Heart left ventricle (tissue), 16 donors: ENCODE results near the gene PQBP1. TPM values are rescaled to one million over a fixed set of nuclear protein-coding genes. Genes with fewer than 3 reads are reported as not detected.
"Not testable (repeated sequence)": the region's sequence is repeated elsewhere in the genome, so short reads cannot be mapped to it uniquely, and the experiment has no call there.

Source experiments
- ATAC-seq, 4 donors: fragments of 200-7000 bp; cut with Tn5 transposase; one replicate each; pipeline ENCODE4 v1.9.1; 2020 to 2022; ENCODE audit warnings: moderate library complexity in 4 of 4, mild to moderate bottlenecking in 3 of 4, moderate number of reproducible peaks in 1 of 4
- DNase-seq, 5 donors: peaks; one replicate each; pipeline ENCODE4 v3.0.0-alpha.2; 2020
- H3K27ac ChIP-seq, 12 donors: fragments of 200-600 bp; sonication (generic) in 4 of 12; one replicate each; pipeline versions ENCODE4 v1.5.0 to v1.8.0; 2016 to 2022; ENCODE audit warnings: mild to moderate bottlenecking in 2 of 12
- H3K27me3 ChIP-seq, 9 donors: fragments of 200-600 bp; sonication (generic) in 2 of 9; one replicate each; pipeline versions ENCODE4 v1.5.1 to v1.8.0; 2016 to 2022; ENCODE audit warnings: mild to moderate bottlenecking in 3 of 9
- H3K36me3 ChIP-seq, 9 donors: fragments of 200-600 bp; sonication (generic) in 2 of 9; one replicate each; pipeline versions ENCODE4 v1.5.0 to v1.8.0; 2018 to 2022; ENCODE audit warnings: mild to moderate bottlenecking in 2 of 9
- H3K4me1 ChIP-seq, 12 donors: fragments of 200-600 bp; sonication (generic) in 4 of 12; one replicate each; pipeline versions ENCODE4 v1.5.0 to v1.8.0; 2016 to 2022; ENCODE audit warnings: mild to moderate bottlenecking in 3 of 12
- H3K4me3 ChIP-seq, 12 donors: fragments of 200-600 bp; sonication (generic) in 4 of 12; one replicate each; pipeline versions ENCODE4 v1.5.0 to v1.8.0; 2017 to 2022; ENCODE audit warnings: mild to moderate bottlenecking in 9 of 12, moderate library complexity in 4 of 12
- H3K9me3 ChIP-seq, 12 donors: fragments of 200-600 bp; sonication (generic) in 4 of 12; one replicate each; pipeline versions ENCODE4 v1.5.0 to v1.8.0; 2016 to 2022; ENCODE audit warnings: mild to moderate bottlenecking in 1 of 12
- POLR2A ChIP-seq, 2 donors: fragments of 450-650 bp; IDR thresholded peaks; one replicate each; pipeline ENCODE4 v1.6.1; 2017; ENCODE audit warnings: antibody characterized with exemption in 2 of 2, mild to moderate bottlenecking in 2 of 2, moderate library complexity in 2 of 2
- WGBS, 4 donors: extraction: QIAGEN DNeasy Blood & Tissue Kit in 2 of 4; methylation state at CpG; one replicate each; pipeline versions ENCODE4 v1.1.5 to v1.1.7; 2013 to 2018; 5-methylcytosine and 5-hydroxymethylcytosine counted together
- intact Hi-C, 10 donors: fragments of 100-400 bp; cut with DNase I; formaldehyde crosslinking; loops; one replicate each; pipeline versions ENCODE4 v1.11.1 to v1.14.2; 2022
- long read RNA-seq, 3 donors: library from polyadenylated mRNA; unstranded; transcript quantifications; one replicate each; pipeline ENCODE4 v2.0.0, GENCODE V29; 2020 to 2021
- polyA plus RNA-seq, 2 donors: library from polyadenylated mRNA; stranded (reverse); fragments of 200-250 nt; gene quantifications; one replicate each; pipeline ENCODE4 v1.2.3, GENCODE V29; 2013
- total RNA-seq, 9 donors: library from RNA; depleted of rRNA in 2 of 9; stranded (reverse); fragments of >200 nt in 2 of 9; fragmentation: NEBNext Ultra II Directional in 3 of 9; extraction: Animal tissue kit (Norgen Biotek cat#: 25700) in 3 of 9; gene quantifications; one replicate each; pipeline versions ENCODE4 v1.1.0 to v1.2.4, GENCODE V29; 2016 to 2023
- TF ChIP-seq, protein P1 (sequence below), 12 donors: fragments of 200-600 bp; sonication (generic) in 4 of 12; IDR thresholded peaks; one replicate each; pipeline versions ENCODE4 v1.5.0 to v1.8.0; 2018 to 2022; ENCODE audit warnings: antibody characterized with exemption in 12 of 12, mild to moderate bottlenecking in 5 of 12
- donor health status: ischemic (EF 13 %, LVEDD 7.1; RV severe dilation, severe dysfunction).
- donor health status: healthy with polysubstance abuse.
- donor health status: DM: no; HTN: yes; CAD: no.
- donor health status: DM: no; HTN: no; CAD: no.
- donor health status: ischemic (EF 25% LVEDD 6.9; RV normal size, moderate dysfunction).
- donor health status: ischemic (EF 25% LVEDD 5.7; RV mildly dilated, moderate dysfunction).
- donor health status: healthy.
- donor health status: DM: yes; HTN: yes; CAD: no.
- donor health status: ischemic (EF 35%, LVEDD 5.7; RV mildly dilated, moderate dysfunction).
- donor health status: nonischemic (EF 11% LVEDD 7.7; RV severe dilation, severe dysfunction).
- donor health status: DM: yes; HTN: yes; CAD: no.
- donor health status: PGD.
- donor health status: ischemic (EF 29% LVEDD 5.4; RV normal size, mild dysfunction).
- donor health status: nonischemic (EF 23%, LVEDD 6.1; RV moderate dilation, normal function).

PQBP1 gene, protein sequence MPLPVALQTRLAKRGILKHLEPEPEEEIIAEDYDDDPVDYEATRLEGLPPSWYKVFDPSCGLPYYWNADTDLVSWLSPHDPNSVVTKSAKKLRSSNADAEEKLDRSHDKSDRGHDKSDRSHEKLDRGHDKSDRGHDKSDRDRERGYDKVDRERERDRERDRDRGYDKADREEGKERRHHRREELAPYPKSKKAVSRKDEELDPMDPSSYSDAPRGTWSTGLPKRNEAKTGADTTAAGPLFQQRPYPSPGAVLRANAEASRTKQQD
- total RNA-seq (10 to 100 TPM; 45.3 to 67.0 (median 52.9) TPM), polyA plus RNA-seq (10 to 100 TPM; 88.0 to 99.0 TPM)
- long read RNA-seq, donor 1, transcript PQBP1-207 (7 exons, 1,020 nt), result minor isoform, 10 of 29 reads
- long read RNA-seq, donor 1, transcript PQBP1-216 (7 exons, 938 nt), result major isoform, 13 of 29 reads
- long read RNA-seq, donor 1, partial matches to known transcripts, result 3 of 29 reads
- long read RNA-seq, donor 1, other reads (novel, unspliced or antisense), result 1 of 29 reads
- long read RNA-seq, donor 2, transcript PQBP1-207 (7 exons, 1,020 nt), result major isoform, 34 of 65 reads
- long read RNA-seq, donor 2, transcript PQBP1-203 (7 exons, 1,056 nt), result minor isoform, 5 of 65 reads
- long read RNA-seq, donor 2, transcript PQBP1-216 (7 exons, 938 nt), result minor isoform, 12 of 65 reads
- long read RNA-seq, donor 2, partial matches to known transcripts, result 3 of 65 reads
- long read RNA-seq, donor 2, other reads (novel, unspliced or antisense), result 8 of 65 reads
- long read RNA-seq, donor 3, transcript PQBP1-207 (7 exons, 1,020 nt), result major isoform, 9 of 31 reads
- long read RNA-seq, donor 3, transcript PQBP1-203 (7 exons, 1,056 nt), result minor isoform, 5 of 31 reads
- long read RNA-seq, donor 3, transcript PQBP1-216 (7 exons, 938 nt), result minor isoform, 8 of 31 reads
- long read RNA-seq, donor 3, partial matches to known transcripts, result 3 of 31 reads
- long read RNA-seq, donor 3, other reads (novel, unspliced or antisense), result 5 of 31 reads

- intact Hi-C loops, result loop anchor here in 5 of 10 donors (2.0 to 10.0 kb wide), 4 partner anchors 19 to 203 kb away; partner anchors contain the start of genes HDAC6 (in 3 of the 5) and SUV39H1 (in 1 of the 5)
Observed at GRCh38 chrX:48897625-48898306, at the start of gene PQBP1, which contains the start of gene TIMM17B. PQBP1 (plus strand) TSS chrX:48897930; CDS start chrX:48898510, 580 bp downstream. TIMM17B (minus strand) TSS chrX:48897768; CDS start chrX:48897749, 19 bp downstream.

DNA sequence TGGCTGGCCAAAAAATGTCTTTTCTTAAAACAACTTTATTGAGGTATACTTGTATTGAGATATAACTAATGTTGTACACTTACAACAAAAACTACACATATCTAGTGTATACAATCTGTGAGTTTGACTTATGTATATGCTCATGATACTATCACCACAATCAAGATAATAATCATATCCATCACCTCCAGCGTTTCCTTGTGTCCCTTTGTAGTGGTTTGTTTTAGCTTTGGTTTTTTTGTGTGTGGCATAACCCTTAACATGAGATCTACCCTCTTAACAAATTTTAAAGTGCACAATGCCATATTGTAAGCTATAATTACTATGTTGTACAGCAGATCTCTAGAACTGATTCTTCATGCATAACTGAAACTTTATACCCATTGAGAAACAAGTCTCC is 48.9 kb upstream of the PQBP1 start:
- Histone ChIP-seq H3K9me3 (peaks cover 0 to 7% (median 0%) of the 10 kb centered on the region in 12 donors), H3K36me3 (no peaks in the 10 kb centered on the region), H3K4me1 (no peaks in the 10 kb centered on the region), H3K27me3 (peaks cover 0 to 13% (median 0%) of the 10 kb centered on the region in 9 donors), H3K4me3 (no peak overlapping the region), H3K27ac (no peak overlapping the region)
- intact Hi-C loops, result no loop called here
- TF ChIP-seq, protein P1, sequence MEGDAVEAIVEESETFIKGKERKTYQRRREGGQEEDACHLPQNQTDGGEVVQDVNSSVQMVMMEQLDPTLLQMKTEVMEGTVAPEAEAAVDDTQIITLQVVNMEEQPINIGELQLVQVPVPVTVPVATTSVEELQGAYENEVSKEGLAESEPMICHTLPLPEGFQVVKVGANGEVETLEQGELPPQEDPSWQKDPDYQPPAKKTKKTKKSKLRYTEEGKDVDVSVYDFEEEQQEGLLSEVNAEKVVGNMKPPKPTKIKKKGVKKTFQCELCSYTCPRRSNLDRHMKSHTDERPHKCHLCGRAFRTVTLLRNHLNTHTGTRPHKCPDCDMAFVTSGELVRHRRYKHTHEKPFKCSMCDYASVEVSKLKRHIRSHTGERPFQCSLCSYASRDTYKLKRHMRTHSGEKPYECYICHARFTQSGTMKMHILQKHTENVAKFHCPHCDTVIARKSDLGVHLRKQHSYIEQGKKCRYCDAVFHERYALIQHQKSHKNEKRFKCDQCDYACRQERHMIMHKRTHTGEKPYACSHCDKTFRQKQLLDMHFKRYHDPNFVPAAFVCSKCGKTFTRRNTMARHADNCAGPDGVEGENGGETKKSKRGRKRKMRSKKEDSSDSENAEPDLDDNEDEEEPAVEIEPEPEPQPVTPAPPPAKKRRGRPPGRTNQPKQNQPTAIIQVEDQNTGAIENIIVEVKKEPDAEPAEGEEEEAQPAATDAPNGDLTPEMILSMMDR (IDR thresholded peaks at IDR 0.05), result no peak
- TF ChIP-seq POLR2A (IDR thresholded peaks at IDR 0.05), result no peak
- WGBS, 4 donors, result 61 to 69% (median 63%) methylated on average over 1 of the region's 1 CpG
- DNase-seq, result no peak
- no peak for ATAC-seq

More at GRCh38 chrX:48897625-48898306, at the start of gene PQBP1, which contains the start of gene TIMM17B:
- H3K4me1 ChIP-seq, result peaks cover 0 to 20% (median 10%) of the 10 kb centered on the region in 12 donors
- ATAC-seq, result peak; percentile 95 to 98 (median 96)
- H3K4me3 ChIP-seq, result peak within 1 kb of the TSS; percentile 33 to 88 (median 77)
- WGBS, 4 donors, result 0 to 55% (median 17%) methylated on average over 30 to 49 of the region's 49 CpGs
- peaks cover 0 to 44% (median 25%) of the 10 kb centered on the region in 9 donors for H3K36me3 ChIP-seq
- H3K27ac ChIP-seq, result peak within 1 kb of the TSS; percentile 89 to 97 (median 94)
- DNase-seq, result peak; percentile 90 to 94 (median 92)
- peak in 1 of 2 donors; percentile 86 for TF ChIP-seq POLR2A (IDR thresholded peaks at IDR 0.05)
- TF ChIP-seq, protein P1 (IDR thresholded peaks at IDR 0.05), result no peak
- H3K9me3 ChIP-seq, result peaks cover 0 to 10% (median 0%) of the 10 kb centered on the region in 12 donors
- peaks cover 0 to 3% (median 0%) of the 10 kb centered on the region in 9 donors for H3K27me3 ChIP-seq

DNA sequence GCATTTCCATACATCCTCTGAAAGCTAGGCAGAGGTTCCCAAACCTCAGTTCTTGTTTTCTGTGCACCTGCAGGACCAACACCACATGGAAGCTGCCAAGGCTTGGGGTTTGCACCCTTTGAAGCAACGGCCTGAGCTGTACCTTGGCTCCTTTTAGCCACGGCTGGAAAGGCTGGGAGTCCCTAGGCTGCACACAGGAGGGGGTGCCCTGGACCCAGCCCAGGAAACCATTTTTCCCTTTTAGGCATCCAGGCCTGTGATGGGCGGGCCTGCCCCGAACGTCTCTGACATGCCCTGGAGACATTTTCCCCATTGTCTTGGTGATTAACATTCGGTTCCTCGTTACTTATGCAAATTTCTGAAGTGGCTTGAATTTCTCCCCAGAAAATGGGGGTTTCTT is 44.9 kb upstream of the PQBP1 start:
- TF ChIP-seq POLR2A (IDR thresholded peaks at IDR 0.05), result no peak
- TF ChIP-seq, protein P1 (IDR thresholded peaks at IDR 0.05), result no peak
- intact Hi-C loops, result no loop called here
- H3K27ac ChIP-seq, result no peak overlapping the region

DNA sequence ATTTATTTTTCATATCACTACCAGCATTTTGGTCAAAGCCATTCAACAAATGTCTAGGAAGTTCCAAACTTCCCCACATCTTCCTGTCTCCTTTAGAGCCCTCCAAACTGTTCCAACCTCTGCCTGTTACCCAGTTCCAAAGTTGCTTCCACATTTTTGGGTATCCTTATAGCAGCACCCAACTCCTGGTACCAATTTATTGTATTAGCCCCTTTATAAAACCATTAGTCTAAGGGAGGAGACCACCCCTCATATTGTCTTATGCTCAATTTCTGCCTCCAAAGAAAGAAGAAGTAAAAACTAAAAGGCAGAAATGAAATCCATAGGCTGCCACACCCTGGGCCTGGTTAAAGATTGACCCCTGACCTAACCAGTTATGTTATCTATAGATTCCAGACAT is 44.2 kb upstream of the PQBP1 start:
- H3K9me3 ChIP-seq, ATAC-seq, H3K4me1 ChIP-seq, H3K36me3 ChIP-seq, intact Hi-C loops, DNase-seq, H3K4me3 ChIP-seq, H3K27ac ChIP-seq: not testable (repeated sequence)
- peaks cover 0 to 12% (median 0%) of the 10 kb centered on the region in 9 donors for H3K27me3 ChIP-seq

More for the DNA sequence above, 44.9 kb upstream of the PQBP1 start:
- Histone ChIP-seq H3K36me3 (no peaks in the 10 kb centered on the region), H3K4me3 (no peak overlapping the region), H3K27me3 (peaks cover 0 to 12% (median 0%) of the 10 kb centered on the region in 9 donors), H3K9me3 (peaks cover 0 to 7% (median 0%) of the 10 kb centered on the region in 12 donors), H3K4me1 (no peaks in the 10 kb centered on the region)
- 65 to 85% (median 72%) methylated on average over 7 of the region's 7 CpGs for WGBS, 4 donors
- DNase-seq (no peak), ATAC-seq (no peak)

DNA sequence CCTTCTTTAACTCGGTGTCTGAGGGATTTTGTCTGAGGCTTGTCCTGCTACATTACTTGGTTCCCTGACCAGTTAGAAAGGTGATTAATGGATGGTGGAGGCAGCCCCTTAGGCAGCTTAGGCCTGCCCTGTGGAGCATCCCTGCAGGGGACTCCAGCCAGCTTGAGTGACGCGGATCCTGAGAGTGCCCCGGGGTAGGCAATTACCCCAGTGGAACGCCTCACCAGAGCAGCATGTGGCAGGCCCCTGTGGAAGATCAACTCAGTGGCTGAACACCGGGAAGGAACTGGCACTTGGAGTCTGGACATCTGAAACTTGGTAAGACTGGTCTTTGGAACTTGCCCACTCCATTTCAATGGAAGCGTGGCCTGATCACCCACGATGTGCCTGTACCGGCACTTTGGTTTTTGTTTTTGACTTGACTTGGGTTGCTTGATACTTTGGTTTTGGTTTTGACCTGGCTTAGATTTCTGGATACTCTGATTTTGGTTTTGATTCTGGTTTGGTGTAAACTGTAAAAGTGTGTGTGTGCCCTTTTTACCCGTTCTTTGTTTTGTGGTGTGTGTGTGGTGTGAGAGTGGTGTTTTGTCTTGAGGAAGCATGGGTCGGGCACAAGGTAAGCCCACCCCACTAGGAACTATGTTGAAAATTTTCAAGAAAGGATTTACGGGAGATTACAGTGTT is 43.5 kb upstream of the PQBP1 start:
- intact Hi-C loops, H3K27ac ChIP-seq, H3K36me3 ChIP-seq, H3K4me1 ChIP-seq, H3K4me3 ChIP-seq, H3K9me3 ChIP-seq, DNase-seq, H3K27me3 ChIP-seq, ATAC-seq: not testable (repeated sequence)
- WGBS, 4 donors, result 86 to 91% (median 87%) methylated on average over 12 of the region's 12 CpGs
